Thoracic aorta (tissue), 2 donors: Measurements from ENCODE around the gene ENTREP3. TPM values are rescaled to one million over a fixed set of nuclear protein-coding genes. Genes with fewer than 3 reads are reported as not detected.
"Not testable (repeated sequence)": the region's sequence is repeated elsewhere in the genome, so short reads cannot be mapped to it uniquely, and the experiment has no call there.

Source experiments
- ATAC-seq: fragments of 150-250 bp; one replicate; pipeline ENCODE4 v1.8.0; 2017; ENCODE audit warnings: low read depth; ENCODE audit not compliant: insufficient number of reproducible peaks, low FRiP score
- DNase-seq: peaks from one replicate; pipeline ENCODE4 v3.0.0-alpha.2; 2020; ENCODE audit warnings: low spot score
- H3K27ac ChIP-seq, 2 donors: fragments of 200-600 bp; sonication (generic); 1 replicate in 1 of 2; 2 replicates in 1 of 2; pipeline ENCODE4 v1.5.1; 2016; ENCODE audit warnings: mild to moderate bottlenecking in 2 of 2, moderate library complexity in 2 of 2
- H3K27me3 ChIP-seq: fragments of 200-600 bp; sonication (generic); replicated peaks from 2 replicates; pipeline ENCODE4 v1.6.0; 2016; ENCODE audit warnings: mild to moderate bottlenecking; ENCODE audit not compliant: insufficient read depth
- H3K36me3 ChIP-seq: fragments of 200-600 bp; sonication (generic); one replicate; pipeline ENCODE4 v1.5.1; 2016
- H3K4me1 ChIP-seq, 2 donors: fragments of 200-600 bp; sonication (generic); 1 replicate in 1 of 2; 2 replicates in 1 of 2; pipeline versions ENCODE4 v1.5.1 to v1.6.0; 2016; ENCODE audit warnings: low read depth in 2 of 2, mild to moderate bottlenecking in 1 of 2; ENCODE audit not compliant: control insufficient read depth in 1 of 2
- H3K4me3 ChIP-seq: fragments of 200-600 bp; sonication (generic); 2 replicates; pipeline ENCODE4 v1.5.1; 2016; ENCODE audit warnings: mild to moderate bottlenecking
- H3K9me3 ChIP-seq: fragments of 200-600 bp; sonication (generic); 2 replicates; pipeline ENCODE4 v1.5.1; 2016
- total RNA-seq, 2 donors: library from RNA; depleted of rRNA; stranded (reverse); fragments of >200 nt; gene quantifications; one replicate each; pipeline versions ENCODE4 v1.1.0 to v1.2.3, GENCODE V29; 2016
- TF ChIP-seq, protein P1 (sequence below): fragments of 200-600 bp; sonication (generic); IDR thresholded peaks from one replicate; pipeline ENCODE4 v1.5.1; 2019; ENCODE audit warnings: antibody characterized with exemption

ENTREP3 gene
- total RNA-seq, 2 donors from 2014 or later: 14.7 to 16.1 TPM

DNA sequence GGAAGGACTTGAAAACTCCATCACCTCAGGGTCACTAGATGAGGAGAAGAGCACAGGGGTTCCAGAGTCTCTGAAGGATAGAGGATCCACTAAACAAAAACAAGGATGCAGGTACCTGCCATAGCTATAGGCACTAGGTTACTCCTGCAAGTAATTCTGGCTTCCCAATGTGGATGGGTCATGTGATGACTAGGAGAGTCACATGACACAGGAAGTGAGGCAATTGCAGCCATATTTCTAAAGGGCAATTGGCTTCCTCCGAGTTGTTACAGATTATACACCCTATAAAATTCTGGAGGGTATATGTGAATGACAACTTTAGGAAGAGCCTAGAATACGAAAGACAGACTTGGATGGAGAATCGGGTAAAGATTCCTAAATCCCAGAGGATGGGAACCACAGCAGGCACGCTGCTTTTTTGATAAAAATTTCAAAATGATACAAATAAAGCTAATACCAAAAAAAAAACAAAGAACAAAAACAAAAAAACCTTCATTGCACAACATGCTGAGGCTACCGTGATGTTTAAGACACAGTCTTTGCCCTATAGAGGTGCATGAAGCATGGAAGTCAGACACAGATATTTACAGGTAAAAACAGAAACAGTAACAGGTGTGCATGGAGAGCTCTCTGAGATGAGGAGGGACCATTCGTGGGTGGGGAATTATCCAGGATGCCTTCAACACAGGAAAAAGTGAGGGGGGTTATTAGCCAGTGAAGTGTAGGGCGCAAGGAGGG, 36.3 kb downstream of the ENTREP3 start:
- TF ChIP-seq, protein P1, sequence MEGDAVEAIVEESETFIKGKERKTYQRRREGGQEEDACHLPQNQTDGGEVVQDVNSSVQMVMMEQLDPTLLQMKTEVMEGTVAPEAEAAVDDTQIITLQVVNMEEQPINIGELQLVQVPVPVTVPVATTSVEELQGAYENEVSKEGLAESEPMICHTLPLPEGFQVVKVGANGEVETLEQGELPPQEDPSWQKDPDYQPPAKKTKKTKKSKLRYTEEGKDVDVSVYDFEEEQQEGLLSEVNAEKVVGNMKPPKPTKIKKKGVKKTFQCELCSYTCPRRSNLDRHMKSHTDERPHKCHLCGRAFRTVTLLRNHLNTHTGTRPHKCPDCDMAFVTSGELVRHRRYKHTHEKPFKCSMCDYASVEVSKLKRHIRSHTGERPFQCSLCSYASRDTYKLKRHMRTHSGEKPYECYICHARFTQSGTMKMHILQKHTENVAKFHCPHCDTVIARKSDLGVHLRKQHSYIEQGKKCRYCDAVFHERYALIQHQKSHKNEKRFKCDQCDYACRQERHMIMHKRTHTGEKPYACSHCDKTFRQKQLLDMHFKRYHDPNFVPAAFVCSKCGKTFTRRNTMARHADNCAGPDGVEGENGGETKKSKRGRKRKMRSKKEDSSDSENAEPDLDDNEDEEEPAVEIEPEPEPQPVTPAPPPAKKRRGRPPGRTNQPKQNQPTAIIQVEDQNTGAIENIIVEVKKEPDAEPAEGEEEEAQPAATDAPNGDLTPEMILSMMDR: no peak
- peak; percentile 56 for ATAC-seq
- no peak overlapping the region for H3K27ac ChIP-seq

DNA sequence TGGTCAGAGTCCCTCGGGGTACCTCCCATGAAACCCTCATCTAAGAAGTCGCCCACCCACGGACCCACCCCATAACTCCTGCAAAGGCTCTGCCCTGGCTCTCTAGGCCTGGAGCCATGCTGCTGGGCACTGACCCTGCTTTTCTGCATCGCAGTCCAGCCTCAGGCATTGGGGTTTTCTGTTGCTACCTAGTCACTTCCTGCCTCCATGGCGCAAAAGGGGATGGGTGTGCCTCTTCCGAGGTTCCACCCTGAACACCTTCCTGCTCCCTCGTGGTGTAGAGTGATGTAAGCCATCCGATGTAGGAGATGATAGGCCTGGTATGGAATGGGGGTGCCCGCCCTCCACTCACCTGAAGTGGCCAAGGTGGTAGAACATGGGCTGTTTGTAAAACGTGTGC, 40.6 kb downstream of the ENTREP3 start:
- H3K36me3 ChIP-seq, ATAC-seq: not testable (repeated sequence)

More for the DNA sequence above, 36.3 kb downstream of the ENTREP3 start:
- Histone ChIP-seq H3K9me3 (no peaks in the 10 kb centered on the region), H3K4me3 (peak overlapping the region; percentile 0), H3K36me3 (no peaks in the 10 kb centered on the region), H3K27me3 (no peaks in the 10 kb centered on the region), H3K4me1 (peaks cover under 1 to 2% of the 10 kb centered on the region in 2 donors)
- no peak for DNase-seq

DNA sequence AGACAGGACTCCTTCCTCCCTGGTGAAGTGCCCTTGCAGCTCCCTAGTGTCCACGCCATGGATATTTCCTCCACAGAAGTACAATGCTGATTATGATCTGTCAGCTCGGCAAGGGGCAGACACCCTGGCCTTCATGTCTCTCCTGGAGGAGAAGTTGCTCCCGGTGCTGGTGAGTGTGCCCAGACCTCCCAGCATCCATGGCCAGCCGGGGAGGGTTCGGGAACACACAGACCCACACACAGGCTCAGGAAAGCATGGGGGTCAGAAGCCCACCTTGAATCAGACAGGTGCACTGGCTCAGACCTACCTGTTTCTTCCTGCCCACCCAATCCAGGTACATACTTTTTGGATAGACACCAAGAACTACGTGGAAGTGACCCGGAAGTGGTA, 43.2 kb downstream of the ENTREP3 start:
- peak overlapping the region in 1 of 2 donors; percentile 63 for H3K27ac ChIP-seq
- H3K9me3 ChIP-seq, DNase-seq, H3K36me3 ChIP-seq, ATAC-seq, H3K4me3 ChIP-seq, H3K27me3 ChIP-seq: not testable (repeated sequence)
- peaks cover 13 to 23% of the 10 kb centered on the region in 2 donors for H3K4me1 ChIP-seq

More for the DNA sequence above, 40.6 kb downstream of the ENTREP3 start:
- not testable (repeated sequence) for H3K27me3 ChIP-seq, DNase-seq, H3K27ac ChIP-seq, H3K4me1 ChIP-seq, H3K4me3 ChIP-seq, H3K9me3 ChIP-seq

DNA sequence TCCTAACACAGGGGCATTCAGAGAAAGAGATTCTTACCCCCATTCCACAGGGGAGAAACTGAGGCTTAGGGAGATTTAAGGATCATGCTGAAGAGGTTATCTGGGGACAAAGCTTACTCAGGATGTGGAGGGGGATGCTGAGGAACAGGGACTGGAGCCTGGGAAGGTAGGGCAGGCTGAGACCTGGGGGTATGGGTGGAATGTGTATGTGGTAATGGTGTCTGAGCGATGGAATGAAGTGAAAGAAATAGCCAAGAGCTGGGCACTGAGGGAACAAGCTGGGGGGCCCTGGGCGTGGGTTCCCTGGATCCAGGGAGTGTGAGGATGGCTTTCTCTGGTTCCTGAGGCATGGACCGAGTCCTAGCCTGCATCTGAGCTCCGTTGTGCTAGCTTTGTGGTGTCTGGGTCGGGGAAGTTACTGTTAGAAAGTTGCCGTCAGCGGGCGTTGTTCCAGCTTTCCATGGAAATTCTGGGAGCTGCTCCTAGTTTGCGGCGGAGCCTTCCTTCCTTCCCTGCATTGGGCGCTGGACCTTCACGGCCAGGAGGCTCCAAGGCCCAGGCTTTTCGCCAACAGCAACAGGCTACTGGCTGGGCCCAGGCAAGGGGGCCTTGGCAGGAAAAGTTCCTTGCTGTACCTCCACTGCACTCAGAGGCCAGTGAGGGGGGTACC, 43.8 kb downstream of the ENTREP3 start:
- DNase-seq: not testable (repeated sequence)

DNA sequence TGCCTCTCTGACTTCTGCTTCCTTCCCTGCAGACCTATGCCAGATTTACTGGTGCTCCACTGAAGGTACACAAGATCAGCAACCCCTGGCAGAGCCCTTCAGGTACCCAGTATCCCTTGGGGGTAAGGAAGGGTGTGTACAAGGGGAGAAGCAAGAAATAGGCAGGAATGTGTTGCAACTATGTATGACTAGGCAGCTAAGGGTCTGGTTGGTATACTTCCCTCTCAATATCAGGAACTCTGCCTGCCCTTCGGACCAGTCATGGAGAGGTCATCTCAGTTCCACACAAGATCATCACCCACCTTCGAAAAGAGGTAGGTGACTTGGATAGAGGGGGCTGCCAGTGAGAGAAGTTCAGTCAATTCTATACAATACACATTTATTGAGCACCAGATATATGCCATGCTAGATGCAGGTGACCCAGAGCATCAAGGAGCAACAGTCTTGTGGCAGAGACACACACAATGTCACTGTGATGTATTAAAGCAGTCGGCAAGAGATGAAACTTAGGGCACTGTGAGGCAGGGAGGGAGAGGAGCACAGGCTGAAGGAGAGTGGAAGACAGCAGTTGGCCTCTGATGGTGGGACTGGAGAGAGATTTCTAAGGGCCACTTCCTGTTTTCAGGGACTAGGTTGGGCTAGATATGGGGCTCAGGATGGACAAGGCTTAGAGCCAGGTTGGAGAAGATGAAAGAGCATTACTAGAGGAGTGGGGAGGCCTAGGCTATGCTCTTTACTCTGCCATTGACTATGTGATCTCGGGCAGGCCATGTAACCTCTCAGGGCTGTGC, 44.8 kb downstream of the ENTREP3 start:
- H3K9me3 ChIP-seq: no peaks in the 10 kb centered on the region
- H3K27ac ChIP-seq: peak overlapping the region in 1 of 2 donors; percentile 63
- peaks cover 18 to 36% of the 10 kb centered on the region in 2 donors for H3K4me1 ChIP-seq
- no peak overlapping the region for H3K4me3 ChIP-seq
- DNase-seq: no peak
- no peak for ATAC-seq
- H3K36me3 ChIP-seq: no peaks in the 10 kb centered on the region
- TF ChIP-seq, protein P1: no peak
- H3K27me3 ChIP-seq: no peaks in the 10 kb centered on the region

More for the DNA sequence above, 43.8 kb downstream of the ENTREP3 start:
- not testable (repeated sequence) for H3K36me3 ChIP-seq, H3K9me3 ChIP-seq, H3K4me3 ChIP-seq, H3K27me3 ChIP-seq, ATAC-seq
- H3K27ac ChIP-seq: peak overlapping the region in 1 of 2 donors; percentile 63
- peaks cover 15 to 29% of the 10 kb centered on the region in 2 donors for H3K4me1 ChIP-seq

DNA sequence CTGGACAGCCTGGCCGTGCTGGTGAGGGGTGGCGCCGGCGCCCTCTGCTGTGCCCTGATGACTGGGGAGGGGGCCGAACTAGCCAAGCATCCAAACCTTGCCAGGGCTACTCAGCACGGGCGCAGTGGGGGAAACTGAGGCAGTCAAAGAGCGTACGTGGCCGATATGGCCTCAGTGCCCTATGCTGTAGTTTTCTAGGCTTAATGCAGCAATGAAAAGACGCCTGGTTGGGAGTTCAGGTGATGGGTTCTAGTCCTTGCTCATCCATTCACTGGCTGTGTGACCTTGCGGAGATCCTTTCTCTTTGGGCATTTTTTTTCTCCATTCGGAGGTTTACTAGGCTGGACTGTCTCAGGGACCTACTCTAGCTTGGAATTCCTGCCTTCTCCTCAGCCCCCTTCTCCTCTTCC, 46.0 kb downstream of the ENTREP3 start:
- DNase-seq (no peak), ATAC-seq (no peak)
- Histone ChIP-seq H3K4me3 (peak overlapping the region; percentile 89), H3K27me3 (no peaks in the 10 kb centered on the region), H3K27ac (peak overlapping the region; percentile 97 to 100), H3K36me3 (no peaks in the 10 kb centered on the region), H3K9me3 (no peaks in the 10 kb centered on the region), H3K4me1 (peaks cover 18 to 36% of the 10 kb centered on the region in 2 donors)
- TF ChIP-seq, protein P1: no peak
